GM12878 (cell line): ENCODE data around the gene EZH2.

Experiments
- BCL11A ChIP-seq: IDR thresholded peaks from 2 replicates; pipeline ENCODE4 v1.6.1; 2011; ENCODE audit warnings: low read depth, low read length
- BMI1 ChIP-seq: fragments of 450-650 bp; IDR thresholded peaks from 2 replicates; pipeline ENCODE4 v1.6.1; 2016; ENCODE audit warnings: mild to moderate bottlenecking, moderate library complexity, borderline replicate concordance
- CTCF ChIP-seq, 3 experiments: IDR thresholded peaks in 2 of 3; conservative IDR thresholded peaks in 1 of 3; 2 replicates each; pipeline ENCODE4 v1.5.1; 2011; ENCODE audit warnings: low read depth in 3 of 3, low read length in 3 of 3, mild to moderate bottlenecking in 3 of 3, control low read depth in 2 of 3, moderate library complexity in 2 of 3, inconsistent platforms in 1 of 3, mixed read lengths in 1 of 3; ENCODE audit not compliant: control insufficient read depth in 2 of 3, insufficient read depth in 1 of 3; ENCODE audit errors: extremely low read depth in 1 of 3
- HCFC1 ChIP-seq: fragments of 150-350 bp; IDR thresholded peaks from 2 replicates; pipeline ENCODE4 v1.6.1; 2014; ENCODE audit warnings: low read length
- MEF2A ChIP-seq: IDR thresholded peaks from 2 replicates; pipeline ENCODE4 v1.6.1; 2011; ENCODE audit warnings: low read depth, mild to moderate bottlenecking, low read length, moderate library complexity; ENCODE audit not compliant: insufficient read depth
- POLR2AphosphoS5 ChIP-seq: IDR thresholded peaks from 2 replicates; pipeline ENCODE4 v1.6.1; 2011; ENCODE audit warnings: mild to moderate bottlenecking, low read length, inconsistent platforms
- SPI1 ChIP-seq: IDR thresholded peaks from 2 replicates; pipeline ENCODE4 v1.6.1; 2011; ENCODE audit warnings: low read depth, mild to moderate bottlenecking, low read length, moderate library complexity, borderline replicate concordance; ENCODE audit not compliant: insufficient read depth
- TBL1XR1 ChIP-seq: IDR thresholded peaks from 2 replicates; pipeline ENCODE4 v1.6.1; 2012; ENCODE audit warnings: low read depth, low read length, improper control_type of control experiment
- ZNF592 ChIP-seq: fragments of 450-650 bp; IDR thresholded peaks from 2 replicates; pipeline ENCODE4 v1.6.1; 2017; ENCODE audit warnings: mild to moderate bottlenecking, moderate library complexity
- TF ChIP-seq, protein P1 (sequence below): fragments of 450-650 bp; formaldehyde crosslinking; IDR thresholded peaks from 2 replicates; pipeline ENCODE4 v1.5.0; 2022; ENCODE audit warnings: mild to moderate bottlenecking, missing genetic modification characterization

DNA sequence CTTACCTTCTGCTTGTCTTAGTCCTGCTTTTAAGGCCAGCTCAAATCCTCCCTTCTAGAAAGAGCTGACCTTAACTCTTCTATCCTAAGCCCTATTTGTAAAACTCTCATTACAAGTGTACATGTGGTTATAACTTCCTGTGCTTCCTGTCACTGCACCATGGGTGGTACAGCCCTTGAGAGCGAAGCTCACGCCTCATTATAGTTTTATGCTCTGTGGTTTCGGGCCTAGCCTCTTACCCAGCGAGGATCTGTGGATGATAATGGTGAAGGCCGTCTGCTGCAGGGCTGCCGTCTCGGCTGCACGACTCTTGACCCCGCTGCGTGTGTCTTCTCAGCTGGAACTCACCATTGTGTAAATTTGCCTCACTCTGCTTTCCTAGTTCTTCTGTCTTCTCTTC lies 110.8 kb downstream of the EZH2 start:
- TF ChIP-seq, protein P1, sequence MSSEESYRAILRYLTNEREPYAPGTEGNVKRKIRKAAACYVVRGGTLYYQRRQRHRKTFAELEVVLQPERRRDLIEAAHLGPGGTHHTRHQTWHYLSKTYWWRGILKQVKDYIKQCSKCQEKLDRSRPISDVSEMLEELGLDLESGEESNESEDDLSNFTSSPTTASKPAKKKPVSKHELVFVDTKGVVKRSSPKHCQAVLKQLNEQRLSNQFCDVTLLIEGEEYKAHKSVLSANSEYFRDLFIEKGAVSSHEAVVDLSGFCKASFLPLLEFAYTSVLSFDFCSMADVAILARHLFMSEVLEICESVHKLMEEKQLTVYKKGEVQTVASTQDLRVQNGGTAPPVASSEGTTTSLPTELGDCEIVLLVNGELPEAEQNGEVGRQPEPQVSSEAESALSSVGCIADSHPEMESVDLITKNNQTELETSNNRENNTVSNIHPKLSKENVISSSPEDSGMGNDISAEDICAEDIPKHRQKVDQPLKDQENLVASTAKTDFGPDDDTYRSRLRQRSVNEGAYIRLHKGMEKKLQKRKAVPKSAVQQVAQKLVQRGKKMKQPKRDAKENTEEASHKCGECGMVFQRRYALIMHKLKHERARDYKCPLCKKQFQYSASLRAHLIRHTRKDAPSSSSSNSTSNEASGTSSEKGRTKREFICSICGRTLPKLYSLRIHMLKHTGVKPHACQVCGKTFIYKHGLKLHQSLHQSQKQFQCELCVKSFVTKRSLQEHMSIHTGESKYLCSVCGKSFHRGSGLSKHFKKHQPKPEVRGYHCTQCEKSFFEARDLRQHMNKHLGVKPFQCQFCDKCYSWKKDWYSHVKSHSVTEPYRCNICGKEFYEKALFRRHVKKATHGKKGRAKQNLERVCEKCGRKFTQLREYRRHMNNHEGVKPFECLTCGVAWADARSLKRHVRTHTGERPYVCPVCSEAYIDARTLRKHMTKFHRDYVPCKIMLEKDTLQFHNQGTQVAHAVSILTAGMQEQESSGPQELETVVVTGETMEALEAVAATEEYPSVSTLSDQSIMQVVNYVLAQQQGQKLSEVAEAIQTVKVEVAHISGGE (CRISPR knock-in tag), result no peak
- no peak for TF ChIP-seq HCFC1
- no peak for TF ChIP-seq POLR2AphosphoS5
- no peak for TF ChIP-seq CTCF (IDR thresholded peaks at IDR 0.05 in 2 of 3, conservative IDR thresholded peaks at IDR 0.05 in 1 of 3; ENCODE audit: control insufficient read depth in 2 of 3, extremely low read depth in 1 of 3, insufficient read depth in 1 of 3, low read depth in 3 of 3, low read length in 3 of 3)
- TF ChIP-seq ZNF592, result no peak
- TF ChIP-seq TBL1XR1, result no peak
- no peak for TF ChIP-seq BCL11A
- no peak for TF ChIP-seq SPI1
- TF ChIP-seq BMI1, result no peak
- TF ChIP-seq MEF2A, result no peak
